IPS-18c (cell line): Measurements from ENCODE around the gene LRRC37A3.
"Not testable (repeated sequence)": the region's sequence is repeated elsewhere in the genome, so short reads cannot be mapped to it uniquely, and the experiment has no call there.

ENCODE experiments used
- H3K4me3 ChIP-seq: 2 replicates; pipeline ENCODE4 v1.7.0; 2013; ENCODE audit warnings: low read depth, mild to moderate bottlenecking, low read length, moderate library complexity; ENCODE audit not compliant: insufficient read depth
- H3K9me3 ChIP-seq: one replicate; pipeline ENCODE4 v1.6.1; 2013; ENCODE audit warnings: mild to moderate bottlenecking, low read length, moderate library complexity; ENCODE audit not compliant: control insufficient read depth, insufficient read depth

The LRRC37A3 gene

DNA sequence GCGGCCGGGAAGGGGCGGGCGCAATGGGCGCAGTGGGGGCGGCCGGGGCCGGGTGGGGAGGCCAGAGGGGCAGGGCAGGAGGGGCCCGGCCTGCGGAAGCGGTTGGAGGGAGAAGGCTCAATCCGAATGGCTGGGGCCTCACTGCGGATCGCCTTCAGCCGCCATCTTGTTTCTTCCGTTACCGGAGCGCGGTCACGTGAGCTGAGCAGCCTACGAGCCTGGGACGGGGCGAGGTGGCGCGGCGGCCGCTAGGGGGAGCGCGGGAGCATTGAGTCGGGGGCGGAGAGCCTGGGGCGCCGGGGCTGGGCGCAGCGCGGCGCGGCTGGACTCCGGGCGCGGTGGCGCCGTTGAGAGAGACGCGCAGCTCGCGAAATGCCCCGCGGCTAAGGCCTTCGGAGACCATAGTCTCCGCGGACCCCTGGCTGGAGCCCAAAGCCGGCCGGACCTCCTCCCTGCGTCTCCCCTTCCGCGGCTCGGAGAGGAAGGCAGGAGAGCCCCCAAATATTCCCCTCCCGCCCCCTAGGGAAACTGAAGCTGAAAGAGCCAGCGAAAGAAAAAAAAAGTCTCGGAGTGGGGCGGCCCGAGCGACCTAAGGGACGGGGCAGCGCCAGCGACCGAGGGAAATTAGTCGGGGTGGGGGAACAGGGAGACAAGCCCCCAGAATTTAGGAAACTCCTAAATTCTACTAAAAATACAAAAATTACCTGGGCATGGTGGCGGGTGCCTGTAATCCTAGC lies at the start of gene LRRC37A3:
Gene LRRC37A3 (minus strand): TSS at position 190 of the 737 bp plus-strand sequence. CDS start 22,221 bp downstream, outside the sequence.
- H3K4me3 ChIP-seq: peak within 1 kb of the TSS; percentile 76
- not testable (repeated sequence) for H3K9me3 ChIP-seq

DNA sequence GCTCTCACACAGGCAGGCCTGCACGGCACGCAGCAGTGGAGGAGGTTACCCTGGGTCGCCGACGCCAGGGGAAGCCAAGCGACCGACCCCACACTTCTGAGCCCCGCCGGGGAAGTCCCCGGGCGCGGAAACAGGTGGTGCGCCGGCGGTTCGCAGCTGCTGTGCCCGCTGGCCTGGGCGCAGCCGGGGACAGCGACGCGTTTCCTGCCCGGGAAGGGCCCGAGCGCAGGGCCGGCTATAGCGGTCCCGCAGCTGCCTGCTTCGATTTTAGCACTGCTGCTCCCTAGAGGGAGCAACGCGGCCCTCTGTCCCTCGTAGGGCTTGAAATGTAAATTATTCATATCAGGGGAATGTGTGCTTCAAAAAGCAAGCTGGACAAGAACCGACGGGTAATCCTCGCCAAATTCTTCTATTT lies 46.6 kb upstream of the LRRC37A3 start:
- not testable (repeated sequence) for H3K9me3 ChIP-seq, H3K4me3 ChIP-seq

DNA sequence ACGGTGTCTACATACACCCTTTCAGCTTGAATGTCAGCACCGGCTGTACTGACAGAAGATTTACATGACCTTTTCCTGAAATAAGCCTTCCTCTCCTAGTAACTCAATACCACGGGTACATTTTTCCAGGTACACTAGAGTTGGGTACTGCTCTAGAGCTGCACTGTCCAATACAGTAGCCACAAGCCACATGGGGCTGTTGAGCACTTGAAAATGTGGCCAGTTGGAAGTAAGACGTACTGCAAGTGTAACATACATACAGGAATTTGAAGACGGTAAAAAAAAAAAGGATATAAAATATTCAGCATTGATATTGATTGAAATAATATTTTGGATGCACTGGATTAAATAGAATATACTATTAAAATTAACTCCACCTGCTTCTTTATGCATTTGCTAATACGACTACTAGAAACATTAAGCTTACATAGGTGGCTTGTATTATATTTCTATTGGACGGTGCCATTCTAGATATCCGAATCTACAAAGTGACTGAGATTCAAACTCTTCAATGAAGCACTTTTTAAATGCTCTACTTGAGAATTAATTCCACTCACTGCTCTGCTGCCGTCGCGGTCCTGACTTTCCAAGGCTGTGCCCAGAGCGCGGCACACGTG lies 46.1 kb upstream of the LRRC37A3 start:
- H3K9me3 ChIP-seq, H3K4me3 ChIP-seq: not testable (repeated sequence)

DNA sequence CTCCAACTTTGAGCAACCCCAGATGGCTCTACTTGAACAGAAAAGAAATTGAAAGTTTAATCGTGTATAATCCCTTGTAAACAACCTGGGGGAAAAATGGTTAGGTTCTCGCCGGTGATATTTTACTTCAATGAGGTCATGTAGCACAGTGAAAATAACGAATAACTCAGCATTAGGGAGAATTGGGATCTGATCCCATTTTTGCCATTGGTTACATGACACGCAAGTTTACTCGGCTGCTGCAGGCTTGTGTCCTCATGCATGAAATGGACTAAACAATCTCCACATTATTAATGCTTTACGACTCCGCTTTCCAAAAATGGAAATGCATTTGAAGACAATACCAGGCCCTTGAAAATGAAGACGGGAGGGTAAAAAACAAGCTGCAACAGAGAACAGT lies 45.5 kb upstream of the LRRC37A3 start:
- H3K9me3 ChIP-seq: no peaks in the 10 kb centered on the region
- no peak overlapping the region for H3K4me3 ChIP-seq

DNA sequence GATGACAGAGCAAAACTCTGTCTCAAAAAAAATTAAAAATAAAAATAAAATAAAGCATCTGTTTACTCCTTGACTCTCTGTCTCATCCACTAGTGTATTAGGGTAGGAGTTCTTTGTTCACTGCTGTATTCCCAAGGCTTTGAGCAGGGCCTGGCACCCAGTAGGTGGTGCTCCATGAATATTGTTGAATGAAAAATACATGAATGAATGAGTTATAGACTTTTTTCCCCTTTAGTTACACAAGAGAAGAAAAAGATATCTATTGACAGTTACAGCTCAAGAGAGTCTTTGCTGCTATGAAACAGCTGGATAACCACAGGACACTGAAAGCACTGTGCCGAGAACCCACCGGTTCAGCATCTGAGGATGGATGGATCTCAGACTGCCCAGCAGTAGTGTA lies 44.5 kb upstream of the LRRC37A3 start:
- H3K9me3 ChIP-seq, H3K4me3 ChIP-seq: not testable (repeated sequence)

DNA sequence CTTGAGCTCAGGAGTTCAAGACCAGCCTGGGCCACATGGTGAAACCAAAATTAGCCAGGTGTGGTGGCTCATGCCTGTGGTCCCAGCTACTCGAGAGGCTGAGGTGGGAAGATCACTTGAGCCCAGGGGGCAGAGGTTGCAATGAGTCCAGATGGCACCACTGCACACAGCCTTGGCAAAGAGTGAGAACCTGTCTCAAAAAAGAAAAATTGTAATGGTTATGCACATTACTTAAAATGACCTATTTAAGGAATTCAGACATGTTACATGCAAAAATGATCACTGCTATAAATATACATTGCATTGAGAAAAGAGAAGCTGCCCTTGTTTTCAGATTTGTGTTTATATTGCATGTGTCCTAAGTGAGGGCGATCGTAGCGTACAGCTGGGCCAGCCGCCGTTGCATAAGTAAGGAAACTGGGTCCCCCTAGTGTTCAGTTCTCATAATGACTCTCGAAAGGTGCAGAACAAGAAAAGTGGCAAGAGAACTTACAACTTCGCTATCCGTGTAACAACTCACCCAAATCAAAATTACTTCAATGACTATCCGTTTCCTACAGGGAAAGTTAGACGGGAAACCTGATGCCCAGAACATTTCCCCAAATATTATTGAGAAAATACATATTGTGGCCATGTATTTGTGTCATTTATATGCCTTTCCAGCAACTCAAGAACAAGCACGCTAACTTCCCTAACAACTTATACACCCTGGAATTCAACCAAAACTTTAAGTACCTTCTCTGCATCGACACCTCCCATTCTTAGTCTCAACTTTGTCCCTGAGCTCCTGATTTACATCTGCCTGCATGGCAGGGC lies 42.5 kb upstream of the LRRC37A3 start:
- H3K4me3 ChIP-seq: not testable (repeated sequence)

DNA sequence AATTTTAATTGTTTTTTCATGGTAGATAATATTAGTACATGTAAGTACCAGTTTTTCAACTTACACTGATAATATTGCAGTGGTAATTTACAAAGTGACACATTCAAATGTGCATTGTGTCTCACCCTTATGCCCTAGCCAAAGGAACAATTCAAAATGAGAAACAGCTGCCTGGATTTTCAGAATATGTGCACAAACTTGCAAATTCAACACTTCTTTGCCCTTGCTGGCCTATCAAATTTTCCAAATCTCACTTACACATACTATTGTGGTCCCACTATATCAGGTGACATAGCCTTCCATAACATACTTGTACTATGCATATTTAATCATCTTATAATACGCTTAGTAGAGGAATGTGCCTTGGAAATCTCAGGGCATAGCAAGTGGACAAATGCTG lies 32.6 kb upstream of the LRRC37A3 start:
- Histone ChIP-seq H3K4me3 (no peak overlapping the region), H3K9me3 (no peaks in the 10 kb centered on the region)

More for the DNA sequence above, 42.5 kb upstream of the LRRC37A3 start:
- H3K9me3 ChIP-seq: not testable (repeated sequence)

DNA sequence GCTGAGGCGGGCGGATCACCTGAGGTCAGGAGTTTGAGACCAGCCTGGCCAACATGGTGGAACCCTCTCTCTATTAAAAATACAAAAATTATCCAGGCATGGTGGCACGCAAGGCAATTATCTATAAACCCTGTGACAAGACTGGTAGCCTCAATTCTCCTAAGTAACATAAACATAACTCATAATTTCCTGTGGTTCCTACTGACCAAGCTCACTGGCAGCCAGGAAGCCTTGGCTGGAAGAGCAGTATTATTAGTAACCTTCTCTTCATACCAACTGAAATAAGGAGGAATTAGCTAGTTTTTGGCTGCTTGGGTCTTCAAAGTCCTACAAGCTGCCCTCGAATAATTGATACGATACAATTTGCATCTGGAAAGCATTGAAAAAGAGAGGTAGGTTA lies 31.6 kb upstream of the LRRC37A3 start:
- Histone ChIP-seq H3K9me3 (no peaks in the 10 kb centered on the region), H3K4me3 (no peak overlapping the region)

DNA sequence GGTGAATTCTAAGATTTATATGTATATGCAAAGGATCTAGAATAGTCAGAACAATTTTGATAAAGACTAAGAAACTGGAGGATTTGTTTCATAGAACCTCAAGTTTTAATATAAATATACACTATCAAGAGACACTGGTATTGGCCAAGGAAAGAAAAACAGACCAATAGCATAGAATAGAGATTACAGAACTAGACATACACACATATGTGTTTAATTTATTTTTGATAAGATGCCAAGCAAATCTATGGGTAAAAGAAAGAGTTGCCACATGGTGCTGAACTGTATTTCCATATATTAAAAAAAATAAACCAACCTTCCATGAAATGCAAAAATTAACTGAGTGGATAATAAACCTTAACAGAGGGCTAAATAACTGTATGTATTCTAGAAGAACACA lies 27.9 kb upstream of the LRRC37A3 start:
- H3K4me3 ChIP-seq: no peak overlapping the region
- H3K9me3 ChIP-seq: no peaks in the 10 kb centered on the region

DNA sequence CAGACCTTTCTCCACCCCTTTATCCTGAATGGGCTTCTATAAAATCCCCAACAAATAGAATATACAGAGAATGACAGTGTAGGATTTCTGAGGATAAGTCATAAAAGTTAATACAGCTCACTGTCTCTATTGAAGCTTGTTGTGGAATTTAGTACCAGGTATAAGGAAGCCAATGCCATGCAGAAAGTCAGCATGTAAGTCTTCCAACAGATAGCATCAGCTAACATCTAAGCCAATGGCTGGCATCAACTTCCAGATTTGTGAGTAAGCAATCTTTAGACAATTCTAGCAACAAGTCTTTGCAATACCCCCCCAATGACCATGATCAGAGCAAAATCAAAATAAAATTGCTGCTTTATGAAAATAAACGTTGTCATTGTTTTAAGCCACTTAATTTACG lies 22.5 kb upstream of the LRRC37A3 start:
- Histone ChIP-seq H3K9me3 (no peaks in the 10 kb centered on the region), H3K4me3 (no peak overlapping the region)

DNA sequence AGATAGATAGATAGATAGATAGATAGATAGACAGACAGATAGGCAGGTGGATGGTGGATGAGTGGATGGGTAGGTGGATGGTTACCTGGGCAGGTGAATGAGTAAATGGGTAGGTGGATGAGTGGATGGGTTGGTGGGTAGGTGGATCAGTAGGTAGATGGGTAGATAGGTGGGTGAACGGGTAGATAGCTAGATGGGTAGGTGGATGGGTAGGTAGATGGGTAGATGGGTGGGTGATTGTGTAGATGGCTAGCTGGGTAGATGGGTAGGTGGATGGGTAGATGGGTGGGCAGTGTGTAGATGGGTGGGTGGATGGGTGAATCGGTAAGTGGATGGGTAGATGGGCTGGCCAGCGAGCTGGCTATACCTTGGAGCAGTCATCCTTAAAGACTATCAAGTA lies 21.8 kb upstream of the LRRC37A3 start:
- Histone ChIP-seq H3K9me3 (no peaks in the 10 kb centered on the region), H3K4me3 (no peak overlapping the region)

DNA sequence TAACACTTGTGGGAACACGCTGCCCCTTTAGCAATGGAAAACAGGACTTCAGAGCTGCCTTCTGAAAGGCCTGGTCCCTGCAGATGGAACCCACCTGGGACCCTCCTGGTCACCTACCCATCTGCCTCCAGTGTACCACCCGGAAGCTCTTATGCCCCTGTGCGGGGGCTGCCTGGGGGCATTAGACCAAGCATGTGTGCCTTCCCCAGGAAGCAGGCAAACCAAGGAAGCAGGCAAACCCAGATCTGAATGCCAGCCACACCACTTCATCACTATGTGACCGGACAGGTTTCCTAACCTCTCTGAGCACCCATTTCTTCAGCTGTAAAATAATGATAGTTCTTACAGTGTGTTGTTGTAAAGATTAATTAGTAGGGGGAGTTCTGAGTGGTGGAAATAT lies 20.8 kb upstream of the LRRC37A3 start:
- Histone ChIP-seq H3K4me3 (no peak overlapping the region), H3K9me3 (no peaks in the 10 kb centered on the region)

DNA sequence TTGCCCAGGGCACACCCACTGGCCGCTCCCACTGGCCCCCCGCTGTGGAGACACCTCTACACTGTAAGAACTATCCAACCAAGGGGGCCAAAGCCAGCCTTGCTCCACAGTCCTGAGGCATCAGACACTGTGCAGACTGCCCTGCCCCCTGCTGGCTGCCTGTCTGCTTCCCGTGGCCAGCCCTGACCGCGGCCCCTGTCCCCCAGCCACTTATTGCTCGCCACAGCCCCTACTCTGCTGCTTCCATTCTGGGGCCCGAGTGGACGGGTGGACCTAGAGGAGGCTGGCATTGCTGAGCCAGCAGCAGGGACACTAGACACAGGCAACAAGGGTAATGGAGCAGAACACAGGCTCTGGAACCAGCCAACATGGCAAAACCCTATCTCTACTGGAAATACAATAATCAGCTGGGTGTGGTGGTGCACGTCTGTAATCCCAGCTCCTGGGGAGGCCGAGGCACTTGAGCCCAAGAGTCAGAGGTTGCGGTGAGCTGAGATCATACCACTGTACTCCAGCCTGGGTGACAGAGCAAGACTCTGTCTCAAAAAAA lies 19.7 kb upstream of the LRRC37A3 start:
- Histone ChIP-seq H3K4me3 (no peak overlapping the region), H3K9me3 (no peaks in the 10 kb centered on the region)

DNA sequence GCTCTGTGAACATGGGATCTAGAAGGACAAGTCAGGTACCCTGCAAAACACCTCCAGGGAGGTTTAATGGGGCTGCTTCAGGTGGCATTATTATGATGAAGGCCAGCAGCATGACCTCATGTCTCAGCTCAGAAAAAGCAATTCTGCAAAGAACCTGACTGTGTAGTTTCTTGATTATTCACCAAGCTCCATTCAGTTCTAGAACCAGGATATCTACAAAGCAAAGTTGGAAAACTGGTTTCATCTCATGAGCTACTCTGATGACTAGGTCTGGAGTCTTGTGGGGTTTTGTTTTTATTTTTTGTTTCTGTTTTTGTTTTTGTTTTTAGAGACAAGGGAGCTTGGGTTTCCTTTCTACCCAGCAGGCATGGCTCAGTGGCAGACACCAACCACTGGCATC lies 19.0 kb upstream of the LRRC37A3 start:
- Histone ChIP-seq H3K9me3 (no peaks in the 10 kb centered on the region), H3K4me3 (no peak overlapping the region)

DNA sequence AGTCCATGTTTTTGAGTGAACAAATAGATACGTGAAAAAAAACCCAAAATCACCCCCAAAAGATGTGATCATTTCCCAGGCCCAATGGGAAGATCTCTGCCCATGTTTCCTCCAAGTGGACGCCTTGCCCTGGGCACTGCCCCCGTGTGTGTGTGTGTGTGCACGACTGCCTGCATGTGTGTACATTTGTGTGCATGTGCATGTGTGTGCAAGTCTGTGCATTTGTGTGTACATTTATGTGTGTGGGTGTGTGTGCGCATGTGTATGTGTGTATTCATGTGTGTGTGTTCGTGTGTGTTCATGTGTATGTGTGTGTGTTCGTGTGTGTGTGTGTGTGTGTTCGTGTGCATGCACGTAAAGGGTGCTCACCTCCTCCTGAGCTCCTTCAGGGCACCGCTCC lies 16.8 kb upstream of the LRRC37A3 start:
- no peak overlapping the region for H3K4me3 ChIP-seq
- no peaks in the 10 kb centered on the region for H3K9me3 ChIP-seq

DNA sequence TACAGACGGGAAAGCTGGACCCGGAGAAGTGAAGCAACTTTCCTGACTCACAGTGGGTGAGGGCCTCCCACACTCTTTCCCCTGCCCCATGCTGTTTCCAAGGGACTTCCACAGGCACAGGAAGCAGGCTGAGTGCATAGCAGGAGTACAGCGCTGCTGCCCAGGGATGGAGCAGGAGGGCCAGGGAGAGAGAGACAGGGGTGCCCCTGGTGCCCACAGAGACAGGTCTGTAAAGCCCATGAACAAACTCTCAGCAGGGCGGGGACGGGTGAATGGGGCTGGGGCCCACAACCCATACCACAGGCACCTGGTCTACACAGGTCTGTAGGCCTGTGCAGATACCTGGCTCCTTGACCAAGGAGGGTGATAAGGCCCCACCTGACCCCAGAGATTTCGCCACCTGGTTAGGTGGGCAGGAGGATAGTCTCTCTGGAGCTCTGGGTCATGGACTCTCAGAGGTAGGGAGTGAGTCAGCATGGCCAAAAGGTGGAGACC lies 15.1 kb upstream of the LRRC37A3 start:
- H3K9me3 ChIP-seq, H3K4me3 ChIP-seq: not testable (repeated sequence)

DNA sequence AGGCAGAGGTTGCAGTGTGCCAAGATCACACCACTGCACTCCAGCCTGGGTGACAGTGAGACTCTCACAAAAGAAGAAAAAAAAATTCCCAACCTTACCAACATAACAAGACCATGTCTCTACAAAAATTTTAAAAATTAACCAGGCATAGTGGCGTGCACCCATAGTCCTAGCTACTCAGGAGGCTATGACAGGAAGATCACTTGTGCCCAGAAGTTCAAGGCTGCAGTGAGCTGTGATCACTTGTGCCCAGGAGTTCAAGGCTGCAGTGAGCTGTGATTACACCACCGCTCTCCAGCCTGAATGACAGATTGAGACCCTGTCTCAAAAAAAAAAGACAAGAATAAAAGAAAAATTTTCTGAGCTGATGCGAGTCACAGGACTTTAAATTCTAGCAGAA lies 13.6 kb upstream of the LRRC37A3 start:
- H3K9me3 ChIP-seq, H3K4me3 ChIP-seq: not testable (repeated sequence)

DNA sequence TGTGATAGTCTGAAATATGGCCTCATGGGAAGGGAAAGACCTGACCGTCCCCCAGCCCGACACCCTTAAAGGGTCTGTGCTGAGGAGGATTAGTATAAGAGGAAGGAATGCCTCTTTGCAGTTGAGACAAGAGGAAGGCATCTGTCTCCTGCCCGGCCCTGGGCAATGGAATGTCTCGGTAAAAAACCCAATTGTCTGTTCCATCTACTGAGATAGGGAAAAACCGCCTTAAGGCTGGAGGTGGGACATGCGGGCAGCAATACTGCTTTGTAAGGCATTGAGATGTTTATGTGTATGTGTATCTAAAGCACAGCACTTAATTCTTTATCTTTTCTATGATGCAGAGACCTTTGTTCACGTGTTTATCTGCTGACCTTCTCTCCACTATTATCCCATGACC lies 11.1 kb upstream of the LRRC37A3 start:
- not testable (repeated sequence) for H3K9me3 ChIP-seq, H3K4me3 ChIP-seq
